ENCODE data around the gene KRT79.
A peak's percentile ranks its signal among the peaks of the same experiment; 100 is the strongest.
"Not testable (repeated sequence)": the region's sequence is repeated elsewhere in the genome, so short reads cannot be mapped to it uniquely, and the experiment has no call there.

KRT79 gene

DNA sequence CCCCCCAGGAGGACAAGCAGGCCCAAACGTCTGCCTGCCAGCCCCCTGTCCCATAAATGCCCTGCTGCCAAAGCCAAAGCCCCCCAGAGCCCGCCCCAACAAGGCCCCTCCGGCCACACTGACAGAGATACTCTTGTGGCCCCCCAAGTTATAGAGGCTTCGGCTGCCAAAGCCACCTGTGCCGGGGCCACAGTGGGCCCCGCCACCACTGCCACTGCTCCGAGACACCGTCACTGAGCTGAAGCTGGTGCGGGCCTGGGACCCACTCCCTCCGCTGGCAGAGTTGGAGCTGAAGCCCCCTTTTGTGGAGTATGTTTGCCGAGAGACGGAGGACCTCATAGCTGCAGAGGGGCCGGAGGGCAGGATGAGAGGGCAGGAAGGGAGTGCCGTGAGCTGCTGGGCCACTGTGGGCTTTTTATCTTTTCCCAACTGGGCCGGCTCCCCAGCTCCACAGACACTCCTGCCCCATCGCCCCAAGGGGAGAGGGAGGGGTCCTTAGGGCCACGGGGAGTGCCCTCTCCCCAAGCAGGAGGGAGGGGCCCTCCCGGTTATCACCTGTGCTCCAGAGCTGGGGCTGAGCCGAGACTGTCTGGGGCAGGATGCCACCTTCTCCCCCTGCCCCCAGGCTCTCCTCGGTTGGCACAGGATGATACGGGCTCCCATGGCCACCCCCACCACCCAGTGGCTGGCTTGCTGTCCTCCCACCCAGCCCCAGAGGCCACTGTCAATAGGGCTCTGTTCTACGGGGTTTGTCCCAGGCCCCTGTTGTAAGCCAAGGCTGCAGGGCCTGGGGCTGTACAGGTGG lies at the start of gene KRT79:
Gene KRT79 (minus strand): TSS at position 390 of the 805 bp plus-strand sequence. CDS start 51 bp downstream, at position 339.
- DNase-seq, result no peak

- not testable (repeated sequence) for DNase-seq
These were observed 46.4 kb upstream of the KRT79 start for GRCh38 chr12:52880499-52880898.

- DNase-seq, result peak; percentile 66
These were observed 45.6 kb upstream of the KRT79 start for GRCh38 chr12:52879394-52880351.

- DNase-seq, result no peak
These were observed 44.6 kb upstream of the KRT79 start for GRCh38 chr12:52878507-52879393.

GRCh38 chr12:52877242-52877641 lies 43.1 kb upstream of the KRT79 start:
- DNase-seq, result no peak

DNA sequence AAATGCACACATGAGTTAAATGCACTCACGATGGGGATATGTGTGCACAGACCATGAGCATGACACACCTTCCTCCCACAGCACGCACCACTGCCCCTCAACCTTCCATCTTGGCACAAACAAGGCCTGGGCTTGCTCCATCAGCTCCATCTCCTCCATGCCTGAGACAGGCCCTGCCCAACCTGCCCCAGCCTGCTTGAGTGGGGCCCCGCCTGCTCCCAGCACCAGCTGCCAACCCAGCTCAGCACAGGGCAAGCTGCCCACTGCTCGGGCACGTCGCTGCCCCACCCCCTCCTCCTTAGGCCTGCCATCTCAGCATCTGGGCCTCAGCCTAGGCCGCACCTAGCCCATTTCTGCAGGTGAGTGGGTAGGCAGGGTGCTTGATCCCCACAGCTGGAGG lies 42.3 kb upstream of the KRT79 start:
- no peak for DNase-seq

GRCh38 chr12:52874573-52875435 lies 40.7 kb upstream of the KRT79 start:
- no peak for DNase-seq

DNA sequence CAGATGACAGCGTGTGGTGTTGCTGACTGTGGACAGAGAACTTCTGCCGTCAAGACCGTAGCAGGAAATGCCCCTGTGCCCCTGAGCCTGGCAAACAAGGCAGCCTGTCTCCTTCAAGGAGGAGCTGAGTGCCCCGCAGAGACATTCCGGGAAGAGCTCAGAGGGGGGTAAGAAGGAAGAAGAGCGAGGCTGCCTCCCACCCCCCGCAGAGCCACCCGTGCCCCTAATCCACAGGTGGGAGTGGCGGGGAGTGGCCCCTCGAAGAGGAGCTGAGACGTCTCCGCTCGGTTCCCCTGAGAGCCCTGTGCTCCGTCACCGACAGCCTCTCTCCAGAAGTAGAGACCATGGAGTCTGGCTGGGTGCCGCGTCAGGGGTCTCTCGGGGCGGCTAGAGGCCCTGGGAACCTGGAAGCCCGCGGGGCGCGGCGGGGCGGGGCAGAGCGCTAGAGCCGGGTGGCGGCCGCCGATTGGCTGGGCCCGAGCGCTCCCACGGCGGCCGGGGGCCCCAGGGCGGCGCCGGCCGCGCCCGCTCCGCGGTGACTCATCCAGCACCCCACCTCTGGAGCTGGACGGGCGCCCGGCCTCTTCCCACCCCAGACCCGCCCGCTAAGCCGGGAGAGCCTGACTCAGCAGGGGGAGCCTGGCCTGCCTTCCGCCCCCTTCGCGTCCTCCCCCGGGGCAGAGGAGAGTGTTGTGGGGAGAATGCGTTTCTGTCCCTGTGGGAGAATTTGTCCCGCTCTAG lies 39.9 kb upstream of the KRT79 start:
- peak; percentile 51 for DNase-seq

DNA sequence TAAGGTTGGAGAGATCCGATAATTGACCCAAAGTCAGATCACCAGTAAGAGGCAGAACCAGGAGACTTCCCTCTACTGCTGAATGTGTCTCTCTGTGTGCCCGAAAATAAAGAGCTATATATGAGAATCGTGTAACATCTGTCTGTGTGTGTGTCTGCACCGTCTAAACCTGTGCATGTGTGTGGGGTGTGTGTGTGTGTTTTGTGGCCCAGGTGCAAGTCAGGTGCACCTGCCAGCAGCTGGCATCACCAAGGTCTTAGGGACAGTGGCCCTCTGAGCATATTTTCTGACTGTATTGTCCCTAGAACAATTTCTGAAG lies 39.4 kb upstream of the KRT79 start:
- DNase-seq, result no peak

DNA sequence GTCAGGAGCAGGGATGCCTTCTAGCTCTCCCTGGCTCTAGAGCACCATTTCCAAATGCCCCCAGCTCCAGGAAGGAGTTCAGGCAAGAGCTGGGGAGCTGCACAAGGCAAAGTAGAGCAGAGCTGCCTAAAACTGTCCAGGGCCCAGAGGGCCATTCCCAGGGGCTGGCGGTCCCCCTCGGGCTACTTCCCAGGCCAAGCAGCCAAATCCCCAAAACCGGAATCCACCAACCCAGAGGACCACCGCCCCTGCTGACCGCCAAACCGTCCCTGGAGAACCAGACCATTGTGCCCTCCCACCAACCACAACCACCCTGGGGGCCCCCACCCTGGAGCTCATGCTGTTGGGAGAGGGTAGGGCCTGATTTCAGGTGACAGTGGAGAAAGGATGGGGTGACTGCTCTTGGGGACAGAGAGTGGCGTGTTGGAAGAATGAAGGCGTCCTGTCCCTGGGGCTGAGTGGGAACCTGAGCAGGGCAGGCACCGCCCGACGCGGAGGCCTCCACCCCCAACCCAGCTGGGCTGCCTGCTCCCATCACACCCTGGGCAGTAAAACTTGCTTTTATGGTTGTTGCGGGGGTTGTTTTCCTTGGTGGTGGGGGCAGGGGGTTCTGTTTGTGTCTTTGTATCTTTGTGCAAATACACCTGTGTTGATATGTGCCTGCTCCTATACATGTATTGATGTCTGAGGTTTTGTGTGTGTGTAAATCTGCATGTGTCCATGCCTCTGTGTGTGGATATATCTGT lies 38.7 kb upstream of the KRT79 start:
- no peak for DNase-seq

DNA sequence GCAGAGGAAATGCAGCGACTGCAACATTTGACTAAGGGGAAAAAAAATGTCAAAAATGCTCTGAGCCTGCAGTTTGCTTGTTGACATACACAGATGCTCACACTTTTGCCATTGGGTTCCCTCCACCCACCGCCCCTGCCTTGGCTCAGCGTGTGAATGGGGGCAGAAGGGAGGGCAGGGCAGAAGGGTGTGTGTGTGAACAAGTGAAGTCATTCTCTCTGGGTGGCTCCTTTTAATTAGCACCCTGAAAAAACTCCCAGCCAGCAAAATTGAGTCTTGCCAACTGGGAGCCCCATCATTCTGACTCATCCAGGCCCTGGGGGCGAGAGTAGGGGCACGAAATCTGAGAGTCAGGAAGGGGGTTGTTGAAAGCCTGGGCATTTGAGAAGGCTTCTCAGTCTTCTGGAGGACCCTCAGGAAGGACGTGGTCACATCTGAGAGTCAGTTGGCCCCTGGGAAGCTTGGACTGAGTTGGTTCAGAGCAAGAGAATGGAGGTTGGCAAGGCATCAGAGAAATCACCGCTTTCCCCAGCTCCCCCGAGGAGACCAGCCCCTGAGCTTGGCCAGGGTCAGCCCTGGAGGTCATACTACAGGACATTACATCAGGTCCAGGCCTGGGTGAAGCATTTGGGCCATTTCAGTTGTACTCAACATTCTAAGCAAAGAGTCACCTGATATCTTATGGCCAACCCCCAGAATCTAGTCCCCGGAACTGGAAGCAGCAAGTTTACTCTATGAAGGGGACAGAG lies 37.4 kb upstream of the KRT79 start:
- DNase-seq, result no peak

GRCh38 chr12:52870361-52871290 lies 36.5 kb upstream of the KRT79 start:
- peak; percentile 85 for DNase-seq

DNA sequence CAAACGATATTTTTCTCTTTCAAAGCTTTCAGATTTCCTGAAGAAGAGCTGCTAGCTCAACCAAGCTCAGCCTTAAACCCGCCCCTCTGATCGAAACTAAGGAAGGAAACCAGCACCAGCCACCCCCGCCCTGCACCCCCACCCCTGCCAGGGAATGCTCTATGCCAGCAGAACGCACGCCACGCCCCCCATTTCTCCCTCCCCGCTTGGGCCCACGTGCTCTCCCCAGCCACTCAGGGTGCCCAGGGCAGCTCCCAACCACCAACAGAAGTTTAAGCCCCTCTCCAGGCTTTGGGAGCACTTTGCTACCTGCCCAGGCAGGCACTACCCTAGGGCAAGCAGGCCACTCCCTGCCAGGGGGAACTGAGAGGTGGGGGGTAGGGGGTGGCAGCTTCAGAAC lies 33.5 kb upstream of the KRT79 start:
- DNase-seq, result peak; percentile 59

- no peak for DNase-seq
These were observed 33.0 kb upstream of the KRT79 start for GRCh38 chr12:52867152-52867551.

- no peak for DNase-seq
These were observed 31.2 kb upstream of the KRT79 start for GRCh38 chr12:52865090-52865944.

GRCh38 chr12:52862023-52862422 lies 27.9 kb upstream of the KRT79 start:
- DNase-seq, result no peak

DNA sequence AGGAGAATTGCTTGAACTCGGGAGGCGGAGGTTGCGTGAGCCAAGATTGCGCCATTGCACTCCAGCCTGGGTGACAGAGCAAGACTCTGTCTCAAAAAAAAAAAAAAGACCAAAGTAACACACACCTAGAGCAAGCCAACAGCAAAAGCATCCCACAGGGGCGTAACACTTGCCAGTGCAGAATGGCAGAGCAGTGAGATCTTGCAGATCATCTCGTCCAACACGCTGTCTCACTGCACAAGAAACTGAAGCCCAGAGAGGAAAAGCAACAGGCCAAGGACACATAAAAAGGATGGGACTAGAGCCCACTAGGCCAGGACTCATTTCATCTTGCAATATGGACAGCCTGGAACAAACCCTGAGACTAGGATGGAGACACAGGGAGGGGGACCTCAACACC lies 27.4 kb upstream of the KRT79 start:
- no peak for DNase-seq
